ENCODE data around the gene CCDC192. TPM values are rescaled to one million over a fixed set of nuclear protein-coding genes. Genes with fewer than 3 reads are reported as not detected.
"Not testable (repeated sequence)": the region's sequence is repeated elsewhere in the genome, so short reads cannot be mapped to it uniquely, and the experiment has no call there.

Gene CCDC192
- polyA plus RNA-seq, 4 donors = 0.07 to 0.49 TPM; not detected in 2

GRCh38 chr5:127785098-127785927, 82.1 kb downstream of the CCDC192 start:
- H3K9me3 ChIP-seq (ENCODE audit: control insufficient read depth in 2 of 2, insufficient read depth in 1 of 2, low read depth in 1 of 2, low read length in 1 of 2) = no peaks in the 10 kb centered on the region
- no peak for FAIRE-seq
- H3K27me3 ChIP-seq (ENCODE audit: control insufficient read depth in 3 of 3, insufficient read depth in 3 of 3, low read length in 3 of 3) = no peaks in the 10 kb centered on the region
- no peak overlapping the region for H3K4me3 ChIP-seq (ENCODE audit: low read depth in 1 of 3, low read length in 3 of 3)
- DNase-seq = peak in 1 of 2 donors; percentile 23
- H3K4me1 ChIP-seq (ENCODE audit: control insufficient read depth in 3 of 3, insufficient read depth in 2 of 3, low read depth in 1 of 3, low read length in 2 of 3) = no peaks in the 10 kb centered on the region
- WGBS, 3 donors = 59 to 71% (median 60%) methylated on average over 6 of the region's 6 CpGs
- H3K27ac ChIP-seq (ENCODE audit: low read depth in 1 of 3, low read length in 2 of 3) = peak overlapping the region in 1 of 3 donors; percentile 18
- H3K36me3 ChIP-seq (ENCODE audit: control insufficient read depth in 3 of 3, insufficient read depth in 2 of 3, low read depth in 1 of 3, low read length in 3 of 3) = no peaks in the 10 kb centered on the region

- 88 to 100% (median 90%) methylated on average over 1 of the region's 1 CpG for WGBS, 3 donors
- FAIRE-seq = no peak
- peaks cover 0 to 6% of the 10 kb centered on the region in 2 donors for H3K9me3 ChIP-seq (ENCODE audit: control insufficient read depth in 2 of 2, insufficient read depth in 1 of 2, low read depth in 1 of 2, low read length in 1 of 2)
- no peaks in the 10 kb centered on the region for H3K36me3 ChIP-seq (ENCODE audit: control insufficient read depth in 3 of 3, insufficient read depth in 2 of 3, low read depth in 1 of 3, low read length in 3 of 3)
- no peak for DNase-seq
- no peaks in the 10 kb centered on the region for H3K27me3 ChIP-seq (ENCODE audit: control insufficient read depth in 3 of 3, insufficient read depth in 3 of 3, low read length in 3 of 3)
- H3K4me1 ChIP-seq (ENCODE audit: control insufficient read depth in 3 of 3, insufficient read depth in 2 of 3, low read depth in 1 of 3, low read length in 2 of 3) = no peaks in the 10 kb centered on the region
- no peak overlapping the region for H3K4me3 ChIP-seq (ENCODE audit: low read depth in 1 of 3, low read length in 3 of 3)
- H3K27ac ChIP-seq (ENCODE audit: low read depth in 1 of 3, low read length in 2 of 3) = no peak overlapping the region
These were observed 88.2 kb downstream of the CCDC192 start for GRCh38 chr5:127791439-127791838.

GRCh38 chr5:127791908-127792307, 88.7 kb downstream of the CCDC192 start:
- H3K27ac ChIP-seq (ENCODE audit: low read depth in 1 of 3, low read length in 2 of 3); FAIRE-seq; DNase-seq; H3K27me3 ChIP-seq (ENCODE audit: control insufficient read depth in 3 of 3, insufficient read depth in 3 of 3, low read length in 3 of 3); H3K4me1 ChIP-seq (ENCODE audit: control insufficient read depth in 3 of 3, insufficient read depth in 2 of 3, low read depth in 1 of 3, low read length in 2 of 3); H3K36me3 ChIP-seq (ENCODE audit: control insufficient read depth in 3 of 3, insufficient read depth in 2 of 3, low read depth in 1 of 3, low read length in 3 of 3); H3K9me3 ChIP-seq (ENCODE audit: control insufficient read depth in 2 of 2, insufficient read depth in 1 of 2, low read depth in 1 of 2, low read length in 1 of 2); H3K4me3 ChIP-seq (ENCODE audit: low read depth in 1 of 3, low read length in 3 of 3): not testable (repeated sequence)
- 88 to 93% (median 89%) methylated on average over 2 of the region's 2 CpGs for WGBS, 3 donors

GRCh38 chr5:127793052-127793451, 89.9 kb downstream of the CCDC192 start:
- Histone ChIP-seq H3K4me1 (ENCODE audit: control insufficient read depth in 3 of 3, insufficient read depth in 2 of 3, low read depth in 1 of 3, low read length in 2 of 3) (no peaks in the 10 kb centered on the region), H3K4me3 (ENCODE audit: low read depth in 1 of 3, low read length in 3 of 3) (no peak overlapping the region), H3K27ac (ENCODE audit: low read depth in 1 of 3, low read length in 2 of 3) (no peak overlapping the region), H3K9me3 (ENCODE audit: control insufficient read depth in 2 of 2, insufficient read depth in 1 of 2, low read depth in 1 of 2, low read length in 1 of 2) (peaks cover 0 to 6% of the 10 kb centered on the region in 2 donors), H3K27me3 (ENCODE audit: control insufficient read depth in 3 of 3, insufficient read depth in 3 of 3, low read length in 3 of 3) (no peaks in the 10 kb centered on the region), H3K36me3 (ENCODE audit: control insufficient read depth in 3 of 3, insufficient read depth in 2 of 3, low read depth in 1 of 3, low read length in 3 of 3) (no peaks in the 10 kb centered on the region)
- DNase-seq = no peak
- FAIRE-seq = no peak

GRCh38 chr5:127793879-127794278, 90.7 kb downstream of the CCDC192 start:
- DNase-seq (no peak), FAIRE-seq (no peak)
- Histone ChIP-seq H3K27ac (ENCODE audit: low read depth in 1 of 3, low read length in 2 of 3) (no peak overlapping the region), H3K36me3 (ENCODE audit: control insufficient read depth in 3 of 3, insufficient read depth in 2 of 3, low read depth in 1 of 3, low read length in 3 of 3) (no peaks in the 10 kb centered on the region), H3K27me3 (ENCODE audit: control insufficient read depth in 3 of 3, insufficient read depth in 3 of 3, low read length in 3 of 3) (peaks cover 0 to 2% (median 0%) of the 10 kb centered on the region in 3 donors), H3K9me3 (ENCODE audit: control insufficient read depth in 2 of 2, insufficient read depth in 1 of 2, low read depth in 1 of 2, low read length in 1 of 2) (peaks cover 0 to 6% of the 10 kb centered on the region in 2 donors), H3K4me1 (ENCODE audit: control insufficient read depth in 3 of 3, insufficient read depth in 2 of 3, low read depth in 1 of 3, low read length in 2 of 3) (no peaks in the 10 kb centered on the region), H3K4me3 (ENCODE audit: low read depth in 1 of 3, low read length in 3 of 3) (no peak overlapping the region)
- 90 to 98% (median 97%) methylated on average over 4 of the region's 4 CpGs for WGBS, 3 donors

- no peaks in the 10 kb centered on the region for H3K4me1 ChIP-seq (ENCODE audit: control insufficient read depth in 3 of 3, insufficient read depth in 2 of 3, low read depth in 1 of 3, low read length in 2 of 3)
- H3K4me3 ChIP-seq (ENCODE audit: low read depth in 1 of 3, low read length in 3 of 3) = no peak overlapping the region
- H3K36me3 ChIP-seq (ENCODE audit: control insufficient read depth in 3 of 3, insufficient read depth in 2 of 3, low read depth in 1 of 3, low read length in 3 of 3) = no peaks in the 10 kb centered on the region
- peaks cover 0 to 2% (median 0%) of the 10 kb centered on the region in 3 donors for H3K27me3 ChIP-seq (ENCODE audit: control insufficient read depth in 3 of 3, insufficient read depth in 3 of 3, low read length in 3 of 3)
- H3K27ac ChIP-seq (ENCODE audit: low read depth in 1 of 3, low read length in 2 of 3) = no peak overlapping the region
- peaks cover 0 to 6% of the 10 kb centered on the region in 2 donors for H3K9me3 ChIP-seq (ENCODE audit: control insufficient read depth in 2 of 2, insufficient read depth in 1 of 2, low read depth in 1 of 2, low read length in 1 of 2)
- FAIRE-seq (no peak), DNase-seq (no peak)
These were observed 93.0 kb downstream of the CCDC192 start for GRCh38 chr5:127796211-127796610.

- Histone ChIP-seq H3K27me3 (ENCODE audit: control insufficient read depth in 3 of 3, insufficient read depth in 3 of 3, low read length in 3 of 3) (peaks cover 0 to 2% (median 0%) of the 10 kb centered on the region in 3 donors), H3K9me3 (ENCODE audit: control insufficient read depth in 2 of 2, insufficient read depth in 1 of 2, low read depth in 1 of 2, low read length in 1 of 2) (no peaks in the 10 kb centered on the region), H3K27ac (ENCODE audit: low read depth in 1 of 3, low read length in 2 of 3) (no peak overlapping the region), H3K36me3 (ENCODE audit: control insufficient read depth in 3 of 3, insufficient read depth in 2 of 3, low read depth in 1 of 3, low read length in 3 of 3) (no peaks in the 10 kb centered on the region), H3K4me3 (ENCODE audit: low read depth in 1 of 3, low read length in 3 of 3) (no peak overlapping the region), H3K4me1 (ENCODE audit: control insufficient read depth in 3 of 3, insufficient read depth in 2 of 3, low read depth in 1 of 3, low read length in 2 of 3) (no peaks in the 10 kb centered on the region)
- WGBS, 3 donors = 94 to 100% (median 96%) methylated on average over 2 of the region's 2 CpGs
- no peak for DNase-seq
- no peak for FAIRE-seq
These were observed 96.2 kb downstream of the CCDC192 start for GRCh38 chr5:127799293-127799905.

GRCh38 chr5:127801751-127802476, 98.7 kb downstream of the CCDC192 start:
- no peak for FAIRE-seq
- 52 to 86% (median 74%) methylated on average over 2 of the region's 2 CpGs for WGBS, 3 donors
- DNase-seq = no peak

More at GRCh38 chr5:127801751-127802476, 98.7 kb downstream of the CCDC192 start:
- Histone ChIP-seq H3K4me1 (ENCODE audit: control insufficient read depth in 3 of 3, insufficient read depth in 2 of 3, low read depth in 1 of 3, low read length in 2 of 3) (no peaks in the 10 kb centered on the region), H3K27me3 (ENCODE audit: control insufficient read depth in 3 of 3, insufficient read depth in 3 of 3, low read length in 3 of 3) (peaks cover 0 to 2% (median 0%) of the 10 kb centered on the region in 3 donors), H3K36me3 (ENCODE audit: control insufficient read depth in 3 of 3, insufficient read depth in 2 of 3, low read depth in 1 of 3, low read length in 3 of 3) (no peaks in the 10 kb centered on the region), H3K4me3 (ENCODE audit: low read depth in 1 of 3, low read length in 3 of 3) (no peak overlapping the region), H3K27ac (ENCODE audit: low read depth in 1 of 3, low read length in 2 of 3) (no peak overlapping the region), H3K9me3 (ENCODE audit: control insufficient read depth in 2 of 2, insufficient read depth in 1 of 2, low read depth in 1 of 2, low read length in 1 of 2) (no peaks in the 10 kb centered on the region)

All from small intestine (tissue), 7 donors.